ENCODE data around the gene ALG12. TPM values are rescaled to one million over a fixed set of nuclear protein-coding genes. Genes with fewer than 3 reads are reported as not detected.

The ALG12 gene
- total and polyA plus RNA-seq, 2 of the 8 experiments (the other 6 are each of a cell fraction or from before 2014, with no cell fraction given): 13.4 to 22.5 TPM

DNA sequence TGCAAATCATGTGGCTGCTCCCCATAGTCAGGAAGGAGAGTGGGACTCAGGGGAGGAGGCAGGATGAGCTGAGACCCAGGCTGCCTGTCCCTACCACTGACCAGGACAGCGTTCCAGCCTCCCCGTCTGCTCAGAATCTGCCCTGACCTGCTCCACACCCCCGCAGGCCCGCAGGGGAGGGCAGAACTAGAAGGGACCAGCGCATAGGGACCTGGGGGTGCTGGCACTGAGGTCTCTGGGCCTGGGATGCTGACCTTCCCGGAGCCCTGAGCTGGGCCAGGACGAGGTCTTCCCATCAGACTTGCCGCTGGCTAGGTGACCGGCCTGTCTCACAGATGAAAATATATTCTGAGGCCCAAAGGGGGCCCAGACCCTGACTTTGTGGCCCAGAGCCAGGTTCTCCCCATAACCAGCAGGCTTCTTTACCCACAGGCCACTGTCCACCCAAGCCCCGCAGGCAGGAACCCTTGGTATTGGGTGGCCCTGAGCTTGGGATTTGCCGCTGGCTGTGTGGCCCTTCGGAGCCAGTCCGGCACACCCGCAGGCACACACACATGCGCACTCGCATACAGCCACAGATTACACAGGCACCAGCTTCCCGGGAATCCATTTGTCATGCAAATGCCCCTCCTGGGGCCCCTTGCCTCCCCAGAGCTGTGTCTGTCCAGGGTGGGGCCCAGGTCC is 28.5 kb upstream of the ALG12 start:
- ChIA-PET CTCF (ENCODE audit: partially characterized antibody) (interaction anchor here (0.6 to 2.4 kb wide), 10 partner anchors 9 to 112 kb away, joined by 3 to 9 read pairs (median 4); no protein-coding TSS in a partner anchor), POLR2A (ENCODE audit: partially characterized antibody) (interaction anchor here (0.7 to 2.1 kb wide), 4 partner anchors 9 to 58 kb away, joined by 3 to 7 read pairs (median 4); partner anchors contain the start of gene PIM3)

More for the DNA sequence above, 28.5 kb upstream of the ALG12 start:
- no peaks in the 10 kb centered on the region for H3K79me1 ChIP-seq (ENCODE audit: low read depth, low read length)
- H3K18ac ChIP-seq (ENCODE audit: extremely low read depth, low read length): peak overlapping the region; percentile 13; the same call in 1 of the 2 replicates
- H3K79me2 ChIP-seq (ENCODE audit: control insufficient read depth in 1 of 2, insufficient read depth in 2 of 2, low read length in 2 of 2): no peaks in the 10 kb centered on the region
- no peak overlapping the region for H3K23ac ChIP-seq (ENCODE audit: insufficient read length)
- H3K23me2 ChIP-seq (ENCODE audit: low read depth, low read length): peaks cover 3% of the 10 kb centered on the region; the same call in 1 of the 2 replicates
- no peak overlapping the region for H3K4me3 ChIP-seq (ENCODE audit: extremely low read depth in 1 of 4, insufficient read depth in 2 of 4, low read depth in 3 of 4, low read length in 4 of 4)
- H2BK120ac ChIP-seq (replicated peaks; ENCODE audit: low read depth, low read length): peak overlapping the region; percentile 64
- H2BK15ac ChIP-seq (ENCODE audit: low read length): no peak overlapping the region
- no peak for DNase-seq (ENCODE audit: low read depth in 1 of 2, low spot score in 2 of 2)
- FAIRE-seq: no peak
- no peaks in the 10 kb centered on the region for H3K9me3 ChIP-seq (ENCODE audit: insufficient read depth in 2 of 2, low read depth in 1 of 2, low read length in 1 of 2)
- peak overlapping the region; percentile 93 for H4K91ac ChIP-seq (replicated peaks; ENCODE audit: insufficient read length, low read length)
- no peak overlapping the region; the same call in 1 of the 2 replicates for H2BK5ac ChIP-seq (ENCODE audit: low read depth, low read length)
- H2BK20ac ChIP-seq (ENCODE audit: low read length): 0 out of 2 replicates have a peak overlapping the region, but pooled peaks have one; percentile 3
- H3K4me2 ChIP-seq (ENCODE audit: insufficient read depth in 1 of 2, low read depth in 2 of 2, low read length in 2 of 2): no peak overlapping the region
- H2AFZ ChIP-seq (ENCODE audit: low read length): no peak overlapping the region
- no peak overlapping the region for H3K4ac ChIP-seq (replicated peaks; ENCODE audit: insufficient read length, low read depth, low read length)
- WGBS, 2 experiments (ENCODE audit: extremely low coverage in 1 of 2, insufficient coverage in 1 of 2, insufficient read length in 1 of 2, insufficient replicate concordance in 2 of 2, low coverage in 1 of 2, low lambda C conversion rate in 2 of 2, missing lambda C conversion rate in 1 of 2): 88% methylated on average over 17 of the region's 17 CpGs; no CpG with 5 or more reads in 1 of the 2 experiments
- H3K9ac ChIP-seq (replicated peaks in 1 of 4; ENCODE audit: extremely low read depth in 1 of 4, low read depth in 3 of 4, low read length in 3 of 4): no peak overlapping the region
- no peak overlapping the region for H3K14ac ChIP-seq (ENCODE audit: insufficient read length)
- H4K8ac ChIP-seq (ENCODE audit: extremely low read depth, insufficient read depth, low read length): peak overlapping the region; percentile 35; the same call in 1 of the 2 replicates
- H3K27me3 ChIP-seq (replicated peaks in 1 of 4; ENCODE audit: control insufficient read depth in 3 of 4, extremely low read depth in 1 of 4, insufficient read depth in 3 of 4, low read length in 3 of 4): no peaks in the 10 kb centered on the region; a peak in 1 of 7 replicates
- no peak overlapping the region for H4K5ac ChIP-seq (ENCODE audit: insufficient read length, low read depth, low read length)
- H3K27ac ChIP-seq (ENCODE audit: low read depth, low read length): no peak overlapping the region
- no peak overlapping the region for H2AK5ac ChIP-seq (ENCODE audit: low read depth, low read length)
- no peaks in the 10 kb centered on the region for H3K36me3 ChIP-seq (ENCODE audit: control insufficient read depth in 2 of 4, insufficient read depth in 4 of 4, low read length in 3 of 4)
- TF ChIP-seq KDM4A (IDR thresholded peaks at IDR 0.05; ENCODE audit: low read depth, low read length, severe bottlenecking) (no peak), CHD2 (IDR thresholded peaks at IDR 0.05; ENCODE audit: low read length) (no peak)
- H3K56ac ChIP-seq (replicated peaks; ENCODE audit: insufficient read length, low read depth, low read length): no peak overlapping the region
- H3K4me1 ChIP-seq (replicated peaks in 1 of 4; ENCODE audit: control insufficient read depth in 3 of 4, insufficient read depth in 4 of 4, low read length in 3 of 4): peaks cover 0 to 29% (median 12%) of the 10 kb centered on the region in 4 experiments; a peak in 5 of 7 replicates
- 0 out of 2 replicates have a peak overlapping the region, but pooled peaks have one; percentile 68 for H2BK12ac ChIP-seq (ENCODE audit: low read depth, low read length)
- no peaks in the 10 kb centered on the region for H4K20me1 ChIP-seq (replicated peaks in 1 of 2; ENCODE audit: control insufficient read depth in 1 of 2, insufficient read depth in 2 of 2, low read length in 2 of 2)

All from H1 (cell line).